OCI-LY7 (cell line): ENCODE measurements around the gene MRPS16.

Experiments
- CTCF ChIP-seq: fragments of 200-600 bp; sonication (generic); conservative IDR thresholded peaks from 2 replicates; pipeline ENCODE4 v1.5.1; 2014; ENCODE audit warnings: mild to moderate bottlenecking, antibody characterized with exemption, low read length, moderate library complexity, mixed read lengths
- EZH2phosphoT487 ChIP-seq: fragments of 200-600 bp; sonication (generic); IDR thresholded peaks from 2 replicates; pipeline ENCODE4 v1.6.1; 2018; ENCODE audit warnings: low read depth, borderline replicate concordance, mild to moderate bottlenecking, mixed run types, antibody characterized with exemption, low read length, moderate library complexity, mixed read lengths

GRCh38 chr10:73281097-73281496 is 28.7 kb upstream of the MRPS16 start:
- TF ChIP-seq CTCF (no peak), EZH2phosphoT487 (no peak)
